ENCODE data around the gene TULP1.

The TULP1 gene

DNA sequence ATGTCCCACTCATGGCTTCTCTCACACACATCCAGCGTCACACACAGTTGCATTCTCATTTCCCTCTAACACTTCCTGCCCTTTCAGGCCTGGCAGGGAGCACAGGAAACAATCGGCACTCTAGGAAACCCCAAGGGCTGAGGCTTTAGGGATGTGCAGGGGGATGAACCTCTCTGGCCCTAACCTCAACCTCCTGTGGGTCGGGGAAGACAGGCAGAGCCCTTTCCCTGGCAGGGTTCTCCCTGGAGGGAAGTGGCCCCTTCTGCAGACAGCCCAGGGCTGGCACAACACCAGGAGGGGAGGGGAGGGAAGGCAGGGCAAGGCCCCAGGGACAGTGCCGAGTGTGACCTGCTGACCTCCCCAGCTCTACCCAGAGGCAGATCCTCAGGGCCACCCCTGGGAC, 18.5 kb downstream of the TULP1 start:
- no peak overlapping the region for H3K27ac ChIP-seq (ENCODE audit: low read length)
- H3K36me3 ChIP-seq (ENCODE audit: control insufficient read depth, low read depth, low read length) = no peaks in the 10 kb centered on the region
- H3K4me3 ChIP-seq (ENCODE audit: low read length) = no peak overlapping the region
- H3K9ac ChIP-seq (ENCODE audit: low read length) = no peak overlapping the region
- peaks cover 18% of the 10 kb centered on the region for H3K27me3 ChIP-seq (ENCODE audit: control insufficient read depth, insufficient read depth, low read length)
- H3K9me3 ChIP-seq (ENCODE audit: control insufficient read depth, low read depth, low read length) = no peaks in the 10 kb centered on the region
- H3K4me1 ChIP-seq (ENCODE audit: control insufficient read depth, low read depth, low read length) = peaks cover 67% of the 10 kb centered on the region

GRCh38 chr6:35493307-35493983, 19.3 kb downstream of the TULP1 start:
- Histone ChIP-seq H3K9me3 (ENCODE audit: control insufficient read depth, low read depth, low read length) (no peaks in the 10 kb centered on the region), H3K9ac (ENCODE audit: low read length) (no peak overlapping the region), H3K4me3 (ENCODE audit: low read length) (no peak overlapping the region), H3K27ac (ENCODE audit: low read length) (no peak overlapping the region), H3K27me3 (ENCODE audit: control insufficient read depth, insufficient read depth, low read length) (peaks cover 11% of the 10 kb centered on the region), H3K36me3 (ENCODE audit: control insufficient read depth, low read depth, low read length) (no peaks in the 10 kb centered on the region), H3K4me1 (ENCODE audit: control insufficient read depth, low read depth, low read length) (peaks cover 60% of the 10 kb centered on the region)

DNA sequence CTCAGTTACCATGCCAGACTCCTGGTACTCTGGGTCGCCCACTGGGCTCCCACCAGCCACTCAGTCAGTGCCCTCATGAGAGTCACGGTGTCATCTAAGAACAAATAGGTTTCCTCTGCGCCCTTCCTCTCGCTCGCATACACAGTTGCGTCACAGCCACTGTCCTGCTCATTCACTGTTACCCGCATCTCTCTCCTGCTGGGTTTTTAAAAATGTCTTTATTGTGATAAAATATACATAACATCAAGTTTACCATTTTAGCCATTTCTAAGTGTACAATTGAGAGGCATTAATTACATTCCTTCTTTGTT, 19.8 kb downstream of the TULP1 start:
- no peak overlapping the region for H3K9ac ChIP-seq (ENCODE audit: low read length)
- peaks cover 61% of the 10 kb centered on the region for H3K4me1 ChIP-seq (ENCODE audit: control insufficient read depth, low read depth, low read length)
- no peak overlapping the region for H3K27ac ChIP-seq (ENCODE audit: low read length)
- no peaks in the 10 kb centered on the region for H3K36me3 ChIP-seq (ENCODE audit: control insufficient read depth, low read depth, low read length)
- peaks cover 8% of the 10 kb centered on the region for H3K27me3 ChIP-seq (ENCODE audit: control insufficient read depth, insufficient read depth, low read length)
- no peak overlapping the region for H3K4me3 ChIP-seq (ENCODE audit: low read length)
- no peaks in the 10 kb centered on the region for H3K9me3 ChIP-seq (ENCODE audit: control insufficient read depth, low read depth, low read length)

DNA sequence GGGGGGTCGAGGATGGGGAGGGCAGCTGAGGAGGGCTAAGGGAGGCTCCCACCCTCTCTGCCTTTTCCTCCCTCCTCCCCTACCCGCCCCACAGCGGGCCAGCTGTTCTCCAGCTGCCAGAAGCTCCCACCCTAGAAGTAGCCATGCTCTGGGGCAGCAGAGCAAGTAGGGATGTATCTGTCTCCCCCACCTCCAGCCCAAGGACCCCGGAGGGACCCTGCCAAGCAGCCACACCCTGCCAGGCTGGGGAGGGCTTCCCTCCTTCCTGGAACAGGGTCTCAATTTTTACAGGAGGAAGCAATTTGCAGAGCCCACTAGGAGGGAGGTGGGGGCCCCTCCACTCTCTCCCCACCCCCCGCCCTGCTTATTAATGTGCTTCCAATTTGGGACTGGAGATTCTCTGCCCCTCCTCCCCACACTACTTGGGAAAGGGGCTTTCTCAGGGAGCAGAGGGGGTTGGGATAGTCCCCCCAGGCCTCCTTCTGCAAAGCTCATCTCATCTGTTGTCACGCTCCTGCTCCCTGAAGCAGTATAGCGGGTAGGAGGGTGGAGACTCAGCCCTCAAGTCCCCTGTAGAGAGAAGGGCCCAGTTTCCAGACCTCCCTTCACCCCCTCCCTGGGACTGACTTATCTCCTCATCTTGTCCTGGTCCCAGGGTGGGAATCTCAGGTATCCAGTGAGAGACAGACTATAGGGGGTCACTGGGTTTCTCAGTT, 20.3 kb downstream of the TULP1 start:
- Histone ChIP-seq H3K4me1 (ENCODE audit: control insufficient read depth, low read depth, low read length) (peaks cover 66% of the 10 kb centered on the region), H3K27ac (ENCODE audit: low read length) (no peak overlapping the region), H3K9me3 (ENCODE audit: control insufficient read depth, low read depth, low read length) (no peaks in the 10 kb centered on the region), H3K36me3 (ENCODE audit: control insufficient read depth, low read depth, low read length) (no peaks in the 10 kb centered on the region), H3K27me3 (ENCODE audit: control insufficient read depth, insufficient read depth, low read length) (peaks cover 8% of the 10 kb centered on the region), H3K4me3 (ENCODE audit: low read length) (peak overlapping the region; percentile 1), H3K9ac (ENCODE audit: low read length) (no peak overlapping the region)

DNA sequence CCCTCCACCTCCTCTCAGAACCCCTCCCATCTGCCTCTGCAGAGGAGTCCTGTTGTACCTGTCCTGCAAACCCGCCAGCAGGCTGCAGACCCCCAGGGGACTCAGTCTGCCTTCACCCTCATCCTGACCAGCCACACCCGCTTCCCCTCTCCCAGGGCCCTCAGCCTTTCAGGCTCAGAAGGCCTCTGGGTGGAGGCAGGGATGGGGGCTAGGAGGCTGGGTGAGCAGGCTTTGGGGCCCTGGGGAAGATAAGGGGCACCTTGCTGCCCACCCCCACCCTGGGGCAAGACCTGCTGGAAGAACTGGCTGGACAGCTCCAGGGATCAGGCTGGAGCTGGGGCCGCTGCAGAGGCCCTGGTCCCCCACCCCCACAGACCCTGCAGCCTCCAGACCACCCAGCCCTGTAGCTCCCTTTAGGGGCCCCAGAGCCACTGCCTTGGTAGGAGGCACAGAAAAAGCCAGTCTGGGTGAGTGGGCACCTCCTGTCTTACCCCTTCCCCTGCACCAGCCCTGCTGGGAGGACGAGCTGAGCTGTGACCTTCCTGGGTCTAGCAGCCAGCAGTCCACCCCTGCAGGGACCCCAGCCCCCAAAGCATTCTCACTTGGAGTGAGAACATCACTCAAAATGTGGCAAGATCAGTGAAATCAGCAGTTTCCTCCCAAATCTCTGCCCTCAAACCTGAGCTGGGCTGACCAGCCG, 21.0 kb downstream of the TULP1 start:
- Histone ChIP-seq H3K27me3 (ENCODE audit: control insufficient read depth, insufficient read depth, low read length) (peaks cover 8% of the 10 kb centered on the region), H3K27ac (ENCODE audit: low read length) (no peak overlapping the region), H3K9me3 (ENCODE audit: control insufficient read depth, low read depth, low read length) (no peaks in the 10 kb centered on the region), H3K4me3 (ENCODE audit: low read length) (peak overlapping the region; percentile 1), H3K36me3 (ENCODE audit: control insufficient read depth, low read depth, low read length) (no peaks in the 10 kb centered on the region), H3K9ac (ENCODE audit: low read length) (no peak overlapping the region), H3K4me1 (ENCODE audit: control insufficient read depth, low read depth, low read length) (peaks cover 72% of the 10 kb centered on the region)

GRCh38 chr6:35490821-35491557, 21.7 kb downstream of the TULP1 start:
- peak overlapping the region; percentile 66 for H3K4me3 ChIP-seq (ENCODE audit: low read length)
- H3K4me1 ChIP-seq (ENCODE audit: control insufficient read depth, low read depth, low read length) = peaks cover 79% of the 10 kb centered on the region
- H3K27ac ChIP-seq (ENCODE audit: low read length) = peak overlapping the region; percentile 67

GRCh38 chr6:35489995-35490791, 22.5 kb downstream of the TULP1 start:
- Histone ChIP-seq H3K9me3 (ENCODE audit: control insufficient read depth, low read depth, low read length) (no peaks in the 10 kb centered on the region), H3K4me1 (ENCODE audit: control insufficient read depth, low read depth, low read length) (peaks cover 80% of the 10 kb centered on the region), H3K4me3 (ENCODE audit: low read length) (peak overlapping the region; percentile 66), H3K27ac (ENCODE audit: low read length) (peak overlapping the region; percentile 67), H3K27me3 (ENCODE audit: control insufficient read depth, insufficient read depth, low read length) (no peaks in the 10 kb centered on the region), H3K9ac (ENCODE audit: low read length) (peak overlapping the region; percentile 61), H3K36me3 (ENCODE audit: control insufficient read depth, low read depth, low read length) (no peaks in the 10 kb centered on the region)

More at GRCh38 chr6:35490821-35491557, 21.7 kb downstream of the TULP1 start:
- peaks cover 6% of the 10 kb centered on the region for H3K27me3 ChIP-seq (ENCODE audit: control insufficient read depth, insufficient read depth, low read length)
- no peaks in the 10 kb centered on the region for H3K9me3 ChIP-seq (ENCODE audit: control insufficient read depth, low read depth, low read length)
- H3K36me3 ChIP-seq (ENCODE audit: control insufficient read depth, low read depth, low read length) = no peaks in the 10 kb centered on the region
- peak overlapping the region; percentile 61 for H3K9ac ChIP-seq (ENCODE audit: low read length)

GRCh38 chr6:35489066-35489465, 23.6 kb downstream of the TULP1 start:
- Histone ChIP-seq H3K27ac (ENCODE audit: low read length) (no peak overlapping the region), H3K4me3 (ENCODE audit: low read length) (no peak overlapping the region), H3K36me3 (ENCODE audit: control insufficient read depth, low read depth, low read length) (no peaks in the 10 kb centered on the region), H3K4me1 (ENCODE audit: control insufficient read depth, low read depth, low read length) (peaks cover 78% of the 10 kb centered on the region), H3K27me3 (ENCODE audit: control insufficient read depth, insufficient read depth, low read length) (no peaks in the 10 kb centered on the region), H3K9ac (ENCODE audit: low read length) (no peak overlapping the region), H3K9me3 (ENCODE audit: control insufficient read depth, low read depth, low read length) (no peaks in the 10 kb centered on the region)

GRCh38 chr6:35488517-35488862, 24.2 kb downstream of the TULP1 start:
- no peak overlapping the region for H3K4me3 ChIP-seq (ENCODE audit: low read length)
- H3K4me1 ChIP-seq (ENCODE audit: control insufficient read depth, low read depth, low read length) = peaks cover 72% of the 10 kb centered on the region
- H3K9me3 ChIP-seq (ENCODE audit: control insufficient read depth, low read depth, low read length) = no peaks in the 10 kb centered on the region
- no peaks in the 10 kb centered on the region for H3K27me3 ChIP-seq (ENCODE audit: control insufficient read depth, insufficient read depth, low read length)
- H3K36me3 ChIP-seq (ENCODE audit: control insufficient read depth, low read depth, low read length) = no peaks in the 10 kb centered on the region
- H3K9ac ChIP-seq (ENCODE audit: low read length) = no peak overlapping the region
- H3K27ac ChIP-seq (ENCODE audit: low read length) = no peak overlapping the region

- no peak overlapping the region for H3K4me3 ChIP-seq (ENCODE audit: low read length)
- peaks cover 66% of the 10 kb centered on the region for H3K4me1 ChIP-seq (ENCODE audit: control insufficient read depth, low read depth, low read length)
- no peaks in the 10 kb centered on the region for H3K36me3 ChIP-seq (ENCODE audit: control insufficient read depth, low read depth, low read length)
- no peaks in the 10 kb centered on the region for H3K27me3 ChIP-seq (ENCODE audit: control insufficient read depth, insufficient read depth, low read length)
- H3K9ac ChIP-seq (ENCODE audit: low read length) = no peak overlapping the region
- no peak overlapping the region for H3K27ac ChIP-seq (ENCODE audit: low read length)
- no peaks in the 10 kb centered on the region for H3K9me3 ChIP-seq (ENCODE audit: control insufficient read depth, low read depth, low read length)
Observed at GRCh38 chr6:35487658-35488516, 24.8 kb downstream of the TULP1 start.
